ENCODE data around the gene SLPI. TPM values are rescaled to one million over a fixed set of nuclear protein-coding genes. Genes with fewer than 3 reads are reported as not detected.

Gene SLPI
- total and polyA plus RNA-seq, 4 donors: 451 to 8,409 (median 1,806) TPM

- TF ChIP-seq CTCF (IDR thresholded peaks at IDR 0.05; ENCODE audit: control extremely low read depth, extremely low read depth): no peak
- H3K27me3 ChIP-seq (ENCODE audit: control insufficient read depth in 3 of 3, insufficient read depth in 3 of 3, low read length in 2 of 3): peaks cover 0 to 16% (median 5%) of the 10 kb centered on the region in 3 donors
- ATAC-seq (ENCODE audit: insufficient read depth, low FRiP score) (no peak), DNase-seq (no peak)
- H3K9me3 ChIP-seq (ENCODE audit: control insufficient read depth in 4 of 4, insufficient read depth in 3 of 4, low read length in 3 of 4): no peaks in the 10 kb centered on the region
- H3K4me3 ChIP-seq: no peak within 1 kb of the TSS
- 94 to 97% methylated on average over 4 of the region's 4 CpGs for WGBS, 2 donors
- H3K4me1 ChIP-seq (ENCODE audit: control insufficient read depth in 5 of 5, insufficient read depth in 5 of 5, low read length in 5 of 5): peaks cover 0 to 2% (median 0%) of the 10 kb centered on the region in 5 donors
- H3K9ac ChIP-seq (ENCODE audit: insufficient read depth in 1 of 2, low read length in 2 of 2): no peak within 1 kb of the TSS
- H3K27ac ChIP-seq (ENCODE audit: low read depth in 1 of 2, low read length in 1 of 2): no peak within 1 kb of the TSS
- H3K36me3 ChIP-seq (ENCODE audit: control insufficient read depth in 4 of 4, insufficient read depth in 4 of 4, low read length in 4 of 4): no peaks in the 10 kb centered on the region
These were observed 33.3 kb downstream of the SLPI start, which contains the start of gene SEMG2 for GRCh38 chr20:45221076-45221475. Gene SEMG2, plus strand, starts transcription at chr20:45221373. Its CDS starts 17 bp downstream, at chr20:45221390.

GRCh38 chr20:45218636-45219035, 35.7 kb downstream of the SLPI start:
- no peak overlapping the region for H3K27ac ChIP-seq (ENCODE audit: low read depth in 1 of 2, low read length in 1 of 2)
- no peak for TF ChIP-seq CTCF (IDR thresholded peaks at IDR 0.05; ENCODE audit: control extremely low read depth, extremely low read depth)
- no peak overlapping the region for H3K4me3 ChIP-seq
- peaks cover 0 to 13% (median 0%) of the 10 kb centered on the region in 3 donors for H3K27me3 ChIP-seq (ENCODE audit: control insufficient read depth in 3 of 3, insufficient read depth in 3 of 3, low read length in 2 of 3)
- H3K4me1 ChIP-seq (ENCODE audit: control insufficient read depth in 5 of 5, insufficient read depth in 5 of 5, low read length in 5 of 5): peaks cover 0 to 2% (median 0%) of the 10 kb centered on the region in 5 donors
- ATAC-seq (ENCODE audit: insufficient read depth, low FRiP score): no peak
- no peaks in the 10 kb centered on the region for H3K36me3 ChIP-seq (ENCODE audit: control insufficient read depth in 4 of 4, insufficient read depth in 4 of 4, low read length in 4 of 4)
- H3K9ac ChIP-seq (ENCODE audit: insufficient read depth in 1 of 2, low read length in 2 of 2): no peak overlapping the region
- no peak for DNase-seq
- 91 to 98% methylated on average over 2 of the region's 2 CpGs for WGBS, 2 donors
- H3K9me3 ChIP-seq (ENCODE audit: control insufficient read depth in 4 of 4, insufficient read depth in 3 of 4, low read length in 3 of 4): no peaks in the 10 kb centered on the region

- H3K4me1 ChIP-seq (ENCODE audit: control insufficient read depth in 5 of 5, insufficient read depth in 5 of 5, low read length in 5 of 5): peaks cover 0 to 2% (median 0%) of the 10 kb centered on the region in 5 donors
- no peak for ATAC-seq (ENCODE audit: insufficient read depth, low FRiP score)
- H3K27ac ChIP-seq (ENCODE audit: low read depth in 1 of 2, low read length in 1 of 2): no peak overlapping the region
- no peak overlapping the region for H3K4me3 ChIP-seq
- H3K36me3 ChIP-seq (ENCODE audit: control insufficient read depth in 4 of 4, insufficient read depth in 4 of 4, low read length in 4 of 4): no peaks in the 10 kb centered on the region
- H3K27me3 ChIP-seq (ENCODE audit: control insufficient read depth in 3 of 3, insufficient read depth in 3 of 3, low read length in 2 of 3): peaks cover 0 to 10% (median 0%) of the 10 kb centered on the region in 3 donors
- 81 to 86% methylated on average over 4 of the region's 4 CpGs for WGBS, 2 donors
- TF ChIP-seq CTCF (IDR thresholded peaks at IDR 0.05; ENCODE audit: control extremely low read depth, extremely low read depth): no peak
- no peak for DNase-seq
- no peaks in the 10 kb centered on the region for H3K9me3 ChIP-seq (ENCODE audit: control insufficient read depth in 4 of 4, insufficient read depth in 3 of 4, low read length in 3 of 4)
- no peak overlapping the region for H3K9ac ChIP-seq (ENCODE audit: insufficient read depth in 1 of 2, low read length in 2 of 2)
These were observed 36.2 kb downstream of the SLPI start for GRCh38 chr20:45218124-45218523.

GRCh38 chr20:45212836-45213235, 41.5 kb downstream of the SLPI start:
- Histone ChIP-seq H3K27me3 (ENCODE audit: control insufficient read depth in 3 of 3, insufficient read depth in 3 of 3, low read length in 2 of 3) (no peaks in the 10 kb centered on the region), H3K4me1 (ENCODE audit: control insufficient read depth in 5 of 5, insufficient read depth in 5 of 5, low read length in 5 of 5) (no peaks in the 10 kb centered on the region), H3K4me3 (no peak overlapping the region), H3K9me3 (ENCODE audit: control insufficient read depth in 4 of 4, insufficient read depth in 3 of 4, low read length in 3 of 4) (no peaks in the 10 kb centered on the region), H3K36me3 (ENCODE audit: control insufficient read depth in 4 of 4, insufficient read depth in 4 of 4, low read length in 4 of 4) (no peaks in the 10 kb centered on the region), H3K9ac (ENCODE audit: insufficient read depth in 1 of 2, low read length in 2 of 2) (no peak overlapping the region), H3K27ac (ENCODE audit: low read depth in 1 of 2, low read length in 1 of 2) (no peak overlapping the region)
- no peak for DNase-seq
- no peak for ATAC-seq (ENCODE audit: insufficient read depth, low FRiP score)
- no peak for TF ChIP-seq CTCF (IDR thresholded peaks at IDR 0.05; ENCODE audit: control extremely low read depth, extremely low read depth)
- WGBS, 2 donors: 93 to 96% methylated on average over 3 of the region's 3 CpGs
